ENCODE results near the gene CDH12. TPM values are rescaled to one million over a fixed set of nuclear protein-coding genes. Genes with fewer than 3 reads are reported as not detected.

CDH12 gene
- total and polyA plus RNA-seq, 10 of the 15 experiments (the other 5 are each of a cell fraction or from before 2014, with no cell fraction given), result 0.03 to 0.16 TPM; not detected in 8

DNA sequence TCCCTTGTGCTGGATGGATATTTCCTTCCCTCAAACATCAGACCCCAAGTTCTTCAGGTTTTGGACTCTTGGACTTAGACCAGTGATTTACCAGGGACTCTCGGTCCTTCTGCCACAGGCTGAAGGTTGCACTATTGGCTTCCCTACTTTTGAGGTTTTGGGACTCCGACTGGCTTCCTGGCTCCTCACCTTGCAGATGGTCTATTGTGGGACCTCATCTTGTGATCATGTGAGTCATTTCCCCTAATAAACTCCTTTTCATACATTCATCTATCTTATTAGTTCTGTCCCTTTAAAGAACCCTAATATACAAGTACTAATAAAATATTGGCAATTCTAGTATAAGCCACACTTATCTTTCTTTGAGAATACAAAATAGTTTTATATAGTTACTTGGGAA lies 1078.9 kb downstream of the CDH12 start:
- POLR2A ChIA-PET, result no interaction called here
- DNase-seq (ENCODE audit: low read depth, low spot score), result no peak
- intact Hi-C loops (cut with micrococcal nuclease; ENCODE audit: unreplicated experiment) (no loop called here), in situ Hi-C loops (cut with MboI) (no loop called here)
- Histone ChIP-seq H3K27me3 (replicated peaks in 1 of 2; ENCODE audit: control insufficient read depth in 2 of 2, insufficient read depth in 2 of 2, low read length in 1 of 2) (no peaks in the 10 kb centered on the region), H3K4me3 (no peak overlapping the region), H2AFZ (ENCODE audit: control insufficient read depth, low read depth, low read length) (no peak overlapping the region), H4K20me1 (ENCODE audit: control insufficient read depth, insufficient read depth) (no peaks in the 10 kb centered on the region), H3K9ac (ENCODE audit: control insufficient read depth, insufficient read depth, low read length) (no peak overlapping the region), H3K36me3 (ENCODE audit: control insufficient read depth in 2 of 2, insufficient read depth in 2 of 2, low read length in 1 of 2) (no peaks in the 10 kb centered on the region), H3K79me2 (ENCODE audit: control insufficient read depth, insufficient read depth, low read length) (no peaks in the 10 kb centered on the region), H3K9me3 (replicated peaks; ENCODE audit: control insufficient read depth, insufficient read depth, low read length) (no peaks in the 10 kb centered on the region), H3K27ac (ENCODE audit: control insufficient read depth, insufficient read depth) (no peak overlapping the region), H3K4me1 (ENCODE audit: control insufficient read depth, insufficient read depth, low read length) (no peaks in the 10 kb centered on the region), H3K4me2 (ENCODE audit: control insufficient read depth, insufficient read depth) (no peak overlapping the region)
- SMC1A ChIA-PET (ENCODE audit: uncharacterized antibody, unreplicated experiment), result no interaction called here
- no peak for FAIRE-seq
- BruUV-seq (replicated peaks), result no TSS peak
- RAD21 ChIA-PET (ENCODE audit: unreplicated experiment), result no interaction called here
- TF ChIP-seq KAT2A (conservative IDR thresholded peaks at IDR 0.05; ENCODE audit: control insufficient read depth, low read depth, low read length) (no peak), RELB (IDR thresholded peaks at IDR 0.05; ENCODE audit: low read depth) (no peak), NFYB (IDR thresholded peaks at IDR 0.05; ENCODE audit: insufficient read depth, low read depth, low read length) (no peak), CBX3 (IDR thresholded peaks at IDR 0.05; ENCODE audit: borderline replicate concordance, low read depth) (no peak), ATF7 (IDR thresholded peaks at IDR 0.05; ENCODE audit: low read depth) (no peak)
- no peak for ATAC-seq
- CTCF ChIA-PET, result no interaction called here
- 25% methylated on average over 2 of the region's 2 CpGs for WGBS (ENCODE audit: insufficient coverage, insufficient replicate concordance, low lambda C conversion rate, missing lambda C conversion rate)

- ATAC-seq (no peak), FAIRE-seq (no peak), DNase-seq (ENCODE audit: low read depth, low spot score) (no peak)
- Histone ChIP-seq H4K20me1 (ENCODE audit: control insufficient read depth, insufficient read depth) (no peaks in the 10 kb centered on the region), H2AFZ (ENCODE audit: control insufficient read depth, low read depth, low read length) (no peak overlapping the region), H3K79me2 (ENCODE audit: control insufficient read depth, insufficient read depth, low read length) (no peaks in the 10 kb centered on the region), H3K36me3 (ENCODE audit: control insufficient read depth in 2 of 2, insufficient read depth in 2 of 2, low read length in 1 of 2) (no peaks in the 10 kb centered on the region), H3K4me1 (ENCODE audit: control insufficient read depth, insufficient read depth, low read length) (no peaks in the 10 kb centered on the region), H3K4me3 (no peak overlapping the region), H3K4me2 (ENCODE audit: control insufficient read depth, insufficient read depth) (no peak overlapping the region), H3K27ac (ENCODE audit: control insufficient read depth, insufficient read depth) (no peak overlapping the region), H3K27me3 (replicated peaks in 1 of 2; ENCODE audit: control insufficient read depth in 2 of 2, insufficient read depth in 2 of 2, low read length in 1 of 2) (no peaks in the 10 kb centered on the region), H3K9ac (ENCODE audit: control insufficient read depth, insufficient read depth, low read length) (no peak overlapping the region), H3K9me3 (replicated peaks; ENCODE audit: control insufficient read depth, insufficient read depth, low read length) (no peaks in the 10 kb centered on the region)
- in situ Hi-C loops (cut with MboI) (no loop called here), intact Hi-C loops (cut with micrococcal nuclease; ENCODE audit: unreplicated experiment) (no loop called here)
- POLR2A ChIA-PET, result no interaction called here
- 0% methylated on average over 3 of the region's 3 CpGs for WGBS (ENCODE audit: insufficient coverage, insufficient replicate concordance, low lambda C conversion rate, missing lambda C conversion rate)
- SMC1A ChIA-PET (ENCODE audit: uncharacterized antibody, unreplicated experiment), result no interaction called here
- RAD21 ChIA-PET (ENCODE audit: unreplicated experiment), result no interaction called here
- BruUV-seq (replicated peaks), result no TSS peak
- CTCF ChIA-PET, result no interaction called here
- TF ChIP-seq PBX3 (IDR thresholded peaks at IDR 0.05; ENCODE audit: insufficient replicate concordance, low read depth, low read length) (no peak), ZNF217 (IDR thresholded peaks at IDR 0.05) (no peak), ZNF207 (IDR thresholded peaks at IDR 0.05; ENCODE audit: borderline replicate concordance) (no peak), STAT3 (IDR thresholded peaks at IDR 0.05; ENCODE audit: low read depth, low read length) (no peak), RB1 (IDR thresholded peaks at IDR 0.05; ENCODE audit: borderline replicate concordance) (no peak), RAD21 (IDR thresholded peaks at IDR 0.05; ENCODE audit: insufficient read depth, low read depth, low read length) (no peak), NFYB (IDR thresholded peaks at IDR 0.05; ENCODE audit: insufficient read depth, low read depth, low read length) (no peak), BCL11A (IDR thresholded peaks at IDR 0.05; ENCODE audit: low read depth, low read length) (no peak), EZH2 (IDR thresholded peaks at IDR 0.05; ENCODE audit: borderline replicate concordance, control insufficient read depth, low read depth, low read length) (no peak), STAT1 (conservative IDR thresholded peaks at IDR 0.05) (no peak), ESRRA (IDR thresholded peaks at IDR 0.05; ENCODE audit: low read length) (no peak), POLR2AphosphoS2 (IDR thresholded peaks at IDR 0.05; ENCODE audit: low read depth, low read length) (no peak), SMAD1 (IDR thresholded peaks at IDR 0.05; ENCODE audit: low read depth, partially characterized antibody) (no peak), SRF (IDR thresholded peaks at IDR 0.05; ENCODE audit: low read depth in 2 of 2, low read length in 2 of 2) (no peak)
These were observed 1079.7 kb downstream of the CDH12 start for GRCh38 chr5:21773456-21773855.

All from GM12878 (cell line).